GM12891 (cell line): ENCODE results near the gene GNB3.
A peak's percentile ranks its signal among the peaks of the same experiment; 100 is the strongest.

Experiments
- DNase-seq: peaks from one replicate; pipeline ENCODE4 v3.0.0; 2011; ENCODE audit warnings: low spot score; ENCODE audit not compliant: insufficient read length
- FAIRE-seq: peaks from 2 replicates; lab custom pipeline; 2011; peaks lifted over from hg19 to GRCh38; lab: Jason Lieb, UNC
- PAX5 ChIP-seq: IDR thresholded peaks from 2 replicates; pipeline ENCODE4 v1.6.1; 2011; ENCODE audit warnings: low read length, moderate library complexity, mild to moderate bottlenecking; ENCODE audit not compliant: insufficient read depth, severe bottlenecking
- POLR2A ChIP-seq: IDR thresholded peaks from 2 replicates; pipeline ENCODE4 v1.6.1; 2011; ENCODE audit warnings: low read depth, low read length, control low read depth
- POLR2AphosphoS5 ChIP-seq: IDR thresholded peaks from 2 replicates; pipeline ENCODE4 v1.6.1; 2011; ENCODE audit warnings: low read depth, low read length, control low read depth
- POU2F2 ChIP-seq: IDR thresholded peaks from 2 replicates; pipeline ENCODE4 v1.6.1; 2011; ENCODE audit warnings: low read depth, mild to moderate bottlenecking, control low read depth, low read length, moderate library complexity
- SPI1 ChIP-seq: IDR thresholded peaks from 2 replicates; pipeline ENCODE4 v1.6.1; 2011; ENCODE audit warnings: low read depth, low read length, control low read depth
- TAF1 ChIP-seq: IDR thresholded peaks from 2 replicates; pipeline ENCODE4 v1.6.1; 2011; ENCODE audit warnings: low read depth, low read length, control low read depth

The GNB3 gene

GRCh38 chr12:6834254-6834653 lies 6.5 kb upstream of the GNB3 start:
- FAIRE-seq = no peak
- no peak for TF ChIP-seq POLR2A
- TF ChIP-seq POLR2AphosphoS5 = no peak
- TF ChIP-seq TAF1 = no peak
- no peak for TF ChIP-seq SPI1
- no peak for TF ChIP-seq POU2F2
- DNase-seq = no peak

DNA sequence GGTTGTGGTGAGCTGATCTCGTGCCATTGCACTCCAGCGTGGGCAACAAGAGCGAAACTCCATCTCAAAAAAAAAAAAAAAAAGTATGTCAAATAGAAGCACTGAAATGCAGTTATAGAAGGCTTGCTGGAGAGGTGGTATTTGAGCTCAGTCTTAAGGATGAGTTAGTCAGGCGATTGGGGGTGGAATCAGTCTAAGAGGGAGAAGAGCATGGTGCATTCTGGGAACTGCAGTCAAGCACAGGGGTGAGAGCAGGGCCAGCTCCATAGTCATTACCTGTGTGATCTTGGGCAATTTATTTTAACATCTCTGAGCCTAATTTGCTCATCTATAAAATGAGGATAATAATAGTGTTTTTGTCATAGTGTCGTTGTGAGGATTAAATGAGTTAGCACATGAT lies 5.9 kb upstream of the GNB3 start:
- DNase-seq (no peak), FAIRE-seq (no peak)

GRCh38 chr12:6836851-6837250 lies 3.9 kb upstream of the GNB3 start:
- no peak for DNase-seq
- no peak for FAIRE-seq
- no peak for TF ChIP-seq TAF1
- no peak for TF ChIP-seq PAX5
- TF ChIP-seq POLR2AphosphoS5 = no peak
- no peak for TF ChIP-seq POU2F2
- no peak for TF ChIP-seq POLR2A
- TF ChIP-seq SPI1 = no peak

More for the DNA sequence above, 5.9 kb upstream of the GNB3 start:
- no peak for TF ChIP-seq TAF1
- TF ChIP-seq SPI1 = no peak
- TF ChIP-seq POLR2A = no peak
- TF ChIP-seq PAX5 = no peak
- TF ChIP-seq POLR2AphosphoS5 = no peak
- TF ChIP-seq POU2F2 = no peak

DNA sequence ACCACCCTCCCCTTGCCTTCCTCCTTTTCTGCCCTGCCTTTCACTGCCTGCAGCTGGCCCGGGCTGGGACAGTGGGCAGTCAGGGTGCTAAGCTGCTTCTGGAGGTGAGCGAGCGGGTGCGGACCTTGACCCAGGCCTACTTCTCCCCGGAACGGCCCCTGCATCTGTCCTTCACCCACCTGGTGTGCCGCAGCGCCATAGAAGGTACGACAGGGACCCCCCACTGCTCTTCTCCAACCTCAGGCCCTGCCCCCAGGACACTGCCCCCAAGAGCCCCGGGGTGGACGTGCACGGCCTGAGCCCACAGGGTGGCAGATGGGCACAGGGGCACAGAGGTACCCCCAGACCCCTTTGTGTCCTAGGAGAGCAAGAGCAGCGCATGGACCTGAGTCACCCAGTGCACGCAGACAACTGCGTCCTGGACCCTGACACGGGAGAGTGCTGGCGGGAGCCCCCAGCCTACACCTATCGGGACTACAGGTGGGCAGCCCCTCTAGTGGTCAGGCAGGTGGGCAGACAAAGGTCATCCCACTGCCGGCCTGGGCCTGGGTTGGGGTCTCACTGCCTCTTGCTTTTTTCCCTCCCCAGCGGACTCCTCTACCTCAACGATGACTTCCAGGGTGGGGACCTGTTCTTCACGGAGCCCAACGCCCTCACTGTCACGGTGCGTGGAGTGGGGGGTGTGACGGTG lies 3.2 kb upstream of the GNB3 start:
- DNase-seq (no peak), FAIRE-seq (no peak)
- no peak for TF ChIP-seq POLR2A
- TF ChIP-seq POU2F2 = no peak
- no peak for TF ChIP-seq SPI1
- TF ChIP-seq PAX5 = no peak

DNA sequence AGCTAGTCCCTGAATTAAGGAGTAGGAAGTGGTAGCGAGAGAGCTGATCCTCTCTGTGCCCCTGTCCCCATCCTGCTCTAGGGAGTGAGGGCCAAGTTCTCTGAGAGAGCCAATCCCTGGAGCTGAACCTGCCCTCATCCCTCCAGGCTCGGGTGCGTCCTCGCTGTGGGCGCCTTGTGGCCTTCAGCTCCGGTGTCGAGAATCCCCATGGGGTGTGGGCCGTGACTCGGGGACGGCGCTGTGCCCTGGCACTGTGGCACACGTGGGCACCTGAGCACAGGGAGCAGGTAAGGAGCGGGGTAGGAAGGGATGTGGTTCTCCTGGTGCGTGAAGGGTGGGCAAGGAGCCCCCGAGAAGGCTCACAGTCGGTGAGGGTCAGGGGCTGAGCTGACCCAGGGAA lies 1.9 kb upstream of the GNB3 start:
- FAIRE-seq (no peak), DNase-seq (no peak)
- TF ChIP-seq TAF1 = no peak
- no peak for TF ChIP-seq POLR2A
- TF ChIP-seq POU2F2 = no peak
- no peak for TF ChIP-seq SPI1
- no peak for TF ChIP-seq POLR2AphosphoS5
- TF ChIP-seq PAX5 = no peak

DNA sequence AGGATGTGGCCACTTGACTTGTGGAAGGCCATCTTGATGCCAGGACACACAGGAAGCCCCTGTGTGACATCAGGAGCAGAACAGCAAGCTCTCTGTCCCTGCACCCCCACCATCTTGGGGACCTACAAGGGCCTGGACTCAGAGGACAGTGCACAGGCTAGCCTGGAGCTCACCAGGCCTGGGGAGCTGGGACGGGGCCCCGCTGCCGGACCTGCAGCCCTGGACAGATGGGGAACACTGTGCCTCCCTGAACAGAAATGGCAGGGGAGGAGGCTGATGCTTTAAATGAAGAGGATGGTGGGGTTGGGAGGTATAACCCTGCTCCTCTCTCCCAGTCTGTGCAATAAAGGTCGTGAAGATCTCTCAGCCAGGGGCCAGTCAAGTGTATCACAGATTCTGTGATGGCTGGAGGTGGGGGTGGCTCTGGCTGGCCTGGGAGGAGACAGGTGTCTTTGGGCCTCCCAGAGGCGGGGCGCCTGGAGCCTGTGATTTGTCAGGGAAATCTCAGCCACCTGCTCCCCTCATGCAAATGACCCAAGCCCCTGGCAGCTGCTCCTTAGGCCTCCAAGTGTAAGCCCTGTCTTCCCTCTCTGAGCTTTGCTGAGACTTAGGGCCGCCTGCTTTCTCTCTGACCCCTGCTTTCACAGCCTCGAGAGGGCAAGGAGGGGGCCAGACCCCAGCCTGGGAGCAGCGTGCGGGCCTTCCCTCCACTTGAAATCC lies 1.1 kb upstream of the GNB3 start:
- DNase-seq (peak; percentile 78), FAIRE-seq (peak; percentile 89)
- TF ChIP-seq SPI1 (no peak), POU2F2 (peak; percentile 50; the same call in 1 of the 2 replicates)

GRCh38 chr12:6840330-6840729 lies 395 bp upstream of the GNB3 start:
- no peak for DNase-seq
- TF ChIP-seq POU2F2 = no peak
- TF ChIP-seq SPI1 = no peak
- TF ChIP-seq POLR2AphosphoS5 = no peak
- no peak for TF ChIP-seq PAX5
- TF ChIP-seq POLR2A = no peak
- FAIRE-seq = no peak

DNA sequence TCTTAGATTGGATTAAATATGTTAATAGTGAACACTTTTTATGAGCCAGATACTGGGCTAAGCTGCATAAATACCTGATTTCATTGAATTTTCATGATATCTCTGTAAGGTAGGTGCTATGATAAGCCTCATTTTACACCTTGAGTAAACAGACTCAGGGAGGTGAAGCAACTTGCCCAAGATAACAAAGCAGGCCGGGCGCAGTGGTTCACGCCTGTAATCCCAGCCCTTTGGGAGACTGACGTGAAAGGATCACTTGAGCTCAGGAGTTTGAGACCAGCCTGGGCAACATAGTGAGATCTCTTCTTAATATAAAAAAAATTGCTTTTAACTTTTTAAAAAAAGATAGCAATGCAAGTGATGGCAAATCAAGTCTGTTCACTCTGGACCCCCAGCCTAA lies 1.4 kb downstream of the GNB3 start:
- TF ChIP-seq PAX5 (no peak), POLR2AphosphoS5 (no peak), POU2F2 (no peak), POLR2A (no peak), TAF1 (no peak), SPI1 (no peak)
- FAIRE-seq (no peak), DNase-seq (no peak)

DNA sequence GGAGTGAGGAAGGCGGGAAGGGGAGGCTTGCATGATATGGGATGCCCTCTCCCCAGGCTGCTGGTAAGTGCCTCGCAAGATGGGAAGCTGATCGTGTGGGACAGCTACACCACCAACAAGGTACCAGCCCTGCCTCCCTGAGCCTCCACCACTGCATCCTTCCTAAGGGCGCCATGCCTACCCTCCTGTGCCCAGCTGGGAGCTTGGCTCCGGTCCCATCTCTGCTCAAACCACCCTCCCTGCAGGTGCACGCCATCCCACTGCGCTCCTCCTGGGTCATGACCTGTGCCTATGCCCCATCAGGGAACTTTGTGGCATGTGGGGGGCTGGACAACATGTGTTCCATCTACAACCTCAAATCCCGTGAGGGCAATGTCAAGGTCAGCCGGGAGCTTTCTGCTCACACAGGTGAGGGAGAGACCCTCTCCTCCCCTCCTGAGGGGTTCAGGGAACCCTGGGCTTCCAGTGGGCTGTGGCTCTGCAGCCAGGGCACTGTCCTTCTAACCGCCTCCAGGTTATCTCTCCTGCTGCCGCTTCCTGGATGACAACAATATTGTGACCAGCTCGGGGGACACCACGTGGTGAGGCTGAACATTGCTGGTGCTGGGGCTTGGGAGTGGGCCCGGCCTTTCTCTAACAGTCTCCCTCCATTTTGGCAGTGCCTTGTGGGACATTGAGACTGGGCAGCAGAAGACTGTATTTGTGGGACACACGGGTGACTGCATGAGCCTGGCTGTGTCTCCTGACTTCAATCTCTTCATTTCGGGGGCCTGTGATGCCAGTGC lies 2.6 kb downstream of the GNB3 start:
- FAIRE-seq (no peak), DNase-seq (no peak)

GRCh38 chr12:6845395-6845794 lies 4.7 kb downstream of the GNB3 start:
- no peak for TF ChIP-seq SPI1
- no peak for TF ChIP-seq TAF1
- no peak for TF ChIP-seq POLR2A
- no peak for TF ChIP-seq PAX5
- no peak for TF ChIP-seq POU2F2
- TF ChIP-seq POLR2AphosphoS5 = no peak
- DNase-seq = no peak
- no peak for FAIRE-seq

More for the DNA sequence above, 2.6 kb downstream of the GNB3 start:
- TF ChIP-seq TAF1 (no peak), PAX5 (no peak), POU2F2 (no peak), SPI1 (no peak), POLR2AphosphoS5 (no peak), POLR2A (no peak)
